Testis (tissue), 2 donors: ENCODE measurements around the gene GALNT18.

Experiments used
- POLR2A ChIP-seq: fragments of 450-650 bp; IDR thresholded peaks from one replicate; pipeline ENCODE4 v1.6.1; 2017; ENCODE audit warnings: antibody characterized with exemption, mild to moderate bottlenecking, moderate library complexity
- TF ChIP-seq, protein P1 (sequence below), 3 experiments: fragments of 450-650 bp in 2 of 3; fragments of 200-600 bp in 1 of 3; sonication (generic) in 1 of 3; IDR thresholded peaks; one replicate each; pipeline ENCODE4 v1.5.1; 2016 to 2019; ENCODE audit warnings: antibody characterized with exemption in 3 of 3, mild to moderate bottlenecking in 2 of 3, moderate library complexity in 1 of 3

DNA sequence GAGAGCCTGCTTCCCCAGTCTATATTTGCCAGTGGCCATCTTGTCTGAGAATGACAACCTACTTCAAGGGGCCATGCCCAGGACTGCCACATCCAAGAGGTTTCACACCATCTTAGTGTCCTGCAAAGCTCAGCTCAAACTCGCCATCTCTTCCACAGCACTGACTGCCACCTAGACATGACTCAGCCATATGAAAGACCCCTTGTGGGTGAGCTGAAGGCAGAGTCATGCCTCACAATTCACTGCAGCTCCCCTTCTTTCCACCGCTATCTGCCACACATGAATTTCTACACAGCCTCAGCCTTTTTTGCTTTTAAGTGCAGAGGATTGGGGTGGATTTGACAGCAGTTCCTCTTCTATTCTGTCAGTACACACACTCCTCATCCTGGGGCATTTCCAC, 127.5 kb downstream of the GALNT18 start:
- TF ChIP-seq, protein P1, sequence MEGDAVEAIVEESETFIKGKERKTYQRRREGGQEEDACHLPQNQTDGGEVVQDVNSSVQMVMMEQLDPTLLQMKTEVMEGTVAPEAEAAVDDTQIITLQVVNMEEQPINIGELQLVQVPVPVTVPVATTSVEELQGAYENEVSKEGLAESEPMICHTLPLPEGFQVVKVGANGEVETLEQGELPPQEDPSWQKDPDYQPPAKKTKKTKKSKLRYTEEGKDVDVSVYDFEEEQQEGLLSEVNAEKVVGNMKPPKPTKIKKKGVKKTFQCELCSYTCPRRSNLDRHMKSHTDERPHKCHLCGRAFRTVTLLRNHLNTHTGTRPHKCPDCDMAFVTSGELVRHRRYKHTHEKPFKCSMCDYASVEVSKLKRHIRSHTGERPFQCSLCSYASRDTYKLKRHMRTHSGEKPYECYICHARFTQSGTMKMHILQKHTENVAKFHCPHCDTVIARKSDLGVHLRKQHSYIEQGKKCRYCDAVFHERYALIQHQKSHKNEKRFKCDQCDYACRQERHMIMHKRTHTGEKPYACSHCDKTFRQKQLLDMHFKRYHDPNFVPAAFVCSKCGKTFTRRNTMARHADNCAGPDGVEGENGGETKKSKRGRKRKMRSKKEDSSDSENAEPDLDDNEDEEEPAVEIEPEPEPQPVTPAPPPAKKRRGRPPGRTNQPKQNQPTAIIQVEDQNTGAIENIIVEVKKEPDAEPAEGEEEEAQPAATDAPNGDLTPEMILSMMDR (IDR thresholded peaks at IDR 0.05) = no peak
- TF ChIP-seq POLR2A = no peak
